Liver (tissue), 9 donors: ENCODE measurements around the gene USP6NL. TPM values are rescaled to one million over a fixed set of nuclear protein-coding genes. Genes with fewer than 3 reads are reported as not detected.

Experiments used
- DNase-seq: peaks from one replicate; pipeline ENCODE4 v3.0.0-alpha.2; 2017; ENCODE audit warnings: low spot score
- H3K27ac ChIP-seq, 2 donors: one replicate each; pipeline ENCODE4 v1.7.0; 2013; ENCODE audit warnings: inconsistent platforms in 2 of 2, low read length in 2 of 2, control low read depth in 1 of 2, low read depth in 1 of 2, mild to moderate bottlenecking in 1 of 2
- H3K27me3 ChIP-seq, 4 donors: one replicate each; pipeline versions ENCODE4 v1.6.1 to v1.7.0; 2013; ENCODE audit warnings: low read length in 3 of 4, inconsistent platforms in 1 of 4, mild to moderate bottlenecking in 1 of 4, moderate library complexity in 1 of 4; ENCODE audit not compliant: control insufficient read depth in 4 of 4, insufficient read depth in 4 of 4
- H3K36me3 ChIP-seq, 4 donors: one replicate each; pipeline versions ENCODE4 v1.6.1 to v1.7.0; 2013; ENCODE audit warnings: low read length in 3 of 4, mild to moderate bottlenecking in 3 of 4, low read depth in 1 of 4, moderate library complexity in 1 of 4; ENCODE audit not compliant: control insufficient read depth in 4 of 4, insufficient read depth in 3 of 4
- H3K4me1 ChIP-seq, 4 donors: one replicate each; pipeline versions ENCODE4 v1.6.1 to v1.7.0; 2013; ENCODE audit warnings: low read length in 3 of 4, mild to moderate bottlenecking in 3 of 4, moderate library complexity in 1 of 4; ENCODE audit not compliant: control insufficient read depth in 4 of 4, insufficient read depth in 4 of 4
- H3K4me3 ChIP-seq, 3 donors: one replicate each; pipeline versions ENCODE4 v1.6.1 to v1.7.0; 2013; ENCODE audit warnings: low read length in 3 of 3, control low read depth in 1 of 3, low read depth in 1 of 3, mild to moderate bottlenecking in 1 of 3
- H3K9ac ChIP-seq, 2 donors: one replicate each; pipeline ENCODE4 v1.7.0; 2013; ENCODE audit warnings: low read length in 2 of 2, mild to moderate bottlenecking in 2 of 2, moderate library complexity in 2 of 2, control low read depth in 1 of 2, low read depth in 1 of 2
- H3K9me3 ChIP-seq, 4 donors: one replicate each; pipeline versions ENCODE4 v1.6.1 to v1.7.0; 2013; ENCODE audit warnings: low read length in 3 of 4; ENCODE audit not compliant: control insufficient read depth in 4 of 4
- ATF3 ChIP-seq: IDR thresholded peaks from 2 replicates; pipeline ENCODE4 v1.6.1; 2016; ENCODE audit warnings: antibody characterized with exemption
- CTCF ChIP-seq: fragments of 150-350 bp; IDR thresholded peaks from 2 replicates; pipeline ENCODE4 v1.5.1; 2017; ENCODE audit warnings: improper control_type of control experiment, low read depth, low read length; ENCODE audit not compliant: missing input control
- EGR1 ChIP-seq, 2 donors: IDR thresholded peaks; 2 replicates each; pipeline ENCODE4 v1.6.1; 2016 to 2018; ENCODE audit warnings: antibody characterized with exemption in 2 of 2, low read depth in 2 of 2
- FOXA1 ChIP-seq: IDR thresholded peaks from 2 replicates; pipeline ENCODE4 v1.6.1; 2016; ENCODE audit warnings: antibody characterized with exemption
- FOXA2 ChIP-seq: IDR thresholded peaks from 2 replicates; pipeline ENCODE4 v1.6.1; 2016; ENCODE audit warnings: antibody characterized with exemption
- GABPA ChIP-seq, 2 donors: IDR thresholded peaks in 1 of 2; conservative IDR thresholded peaks in 1 of 2; 2 replicates each; pipeline ENCODE4 v1.6.1; 2016; ENCODE audit warnings: antibody characterized with exemption in 2 of 2, mild to moderate bottlenecking in 1 of 2, moderate library complexity in 1 of 2
- HNF4A ChIP-seq, 2 donors: conservative IDR thresholded peaks; 2 replicates each; pipeline ENCODE4 v1.6.1; 2016; ENCODE audit warnings: antibody characterized with exemption in 2 of 2, mild to moderate bottlenecking in 2 of 2
- HNF4G ChIP-seq: IDR thresholded peaks from 2 replicates; pipeline ENCODE4 v1.6.1; 2016; ENCODE audit warnings: antibody characterized with exemption
- JUND ChIP-seq, 2 donors: IDR thresholded peaks; 2 replicates each; pipeline ENCODE4 v1.6.1; 2016; ENCODE audit warnings: antibody characterized with exemption in 2 of 2
- MAX ChIP-seq: IDR thresholded peaks from 2 replicates; pipeline ENCODE4 v1.6.1; 2016; ENCODE audit warnings: antibody characterized with exemption
- NR2F2 ChIP-seq: IDR thresholded peaks from 2 replicates; pipeline ENCODE4 v1.6.1; 2016; ENCODE audit warnings: antibody characterized with exemption
- RAD21 ChIP-seq, 2 donors: IDR thresholded peaks; 2 replicates each; pipeline ENCODE4 v1.6.1; 2016; ENCODE audit warnings: antibody characterized with exemption in 2 of 2, mild to moderate bottlenecking in 2 of 2
- REST ChIP-seq: IDR thresholded peaks from 2 replicates; pipeline ENCODE4 v1.6.1; 2016; ENCODE audit warnings: antibody characterized with exemption, mild to moderate bottlenecking
- RXRA ChIP-seq, 2 donors: IDR thresholded peaks; 2 replicates each; pipeline ENCODE4 v1.6.1; 2017 to 2018; ENCODE audit warnings: antibody characterized with exemption in 2 of 2, mild to moderate bottlenecking in 1 of 2
- SP1 ChIP-seq: IDR thresholded peaks from 2 replicates; pipeline ENCODE4 v1.6.1; 2018; ENCODE audit warnings: antibody characterized with exemption, mild to moderate bottlenecking
- TAF1 ChIP-seq: conservative IDR thresholded peaks from 2 replicates; pipeline ENCODE4 v1.6.1; 2016; ENCODE audit warnings: antibody characterized with exemption, mild to moderate bottlenecking
- YY1 ChIP-seq: IDR thresholded peaks from 2 replicates; pipeline ENCODE4 v1.6.1; 2016; ENCODE audit warnings: antibody characterized with exemption, mild to moderate bottlenecking
- ZBTB33 ChIP-seq: IDR thresholded peaks from 2 replicates; pipeline ENCODE4 v1.6.1; 2016; ENCODE audit warnings: antibody characterized with exemption
- polyA plus RNA-seq, 2 donors: library from polyadenylated mRNA; stranded (reverse) in 1 of 2; unstranded in 1 of 2; fragments of 200-250 nt in 1 of 2; fragments of >200 nt in 1 of 2; fragmentation: Nextera tagmentation in 1 of 2; extraction: Ambion mirVana in 1 of 2; gene quantifications; one replicate each; pipeline versions ENCODE4 v1.2.1 to v1.2.3, GENCODE V29; 2013 to 2015
- total RNA-seq, 2 donors: library from RNA; depleted of rRNA; stranded (reverse); fragments of >200 nt; gene quantifications; one replicate each; pipeline ENCODE4 v1.2.3, GENCODE V29; 2014
- donor health status: healthy.
- donor health status: healthy.
- donor health status: healthy.
- donor health status: healthy.
- donor health status: healthy.

Gene USP6NL
- total and polyA plus RNA-seq, 4 donors = 3.8 to 15.0 (median 10.2) TPM

- TF ChIP-seq NR2F2 = no peak
- TF ChIP-seq GABPA (IDR thresholded peaks at IDR 0.05 in 1 of 2, conservative IDR thresholded peaks at IDR 0.05 in 1 of 2) = no peak
- no peak for TF ChIP-seq SP1
- TF ChIP-seq TAF1 = no peak
- TF ChIP-seq FOXA2 = no peak
- TF ChIP-seq HNF4A (conservative IDR thresholded peaks at IDR 0.05) = no peak
- no peak for TF ChIP-seq EGR1 (IDR thresholded peaks at IDR 0.05; ENCODE audit: low read depth in 2 of 2)
- TF ChIP-seq ZBTB33 = no peak
- no peak for TF ChIP-seq FOXA1
- no peak for TF ChIP-seq REST
- TF ChIP-seq ATF3 = no peak
- TF ChIP-seq JUND (IDR thresholded peaks at IDR 0.05) = no peak
- peak in 1 of 2 donors; percentile 21 for TF ChIP-seq RXRA (IDR thresholded peaks at IDR 0.05)
- no peak for TF ChIP-seq HNF4G
- TF ChIP-seq RAD21 (IDR thresholded peaks at IDR 0.05) = peak; percentile 10 to 41
- TF ChIP-seq MAX = no peak
- no peak for TF ChIP-seq CTCF
- TF ChIP-seq YY1 = peak; percentile 36
- no peaks in the 10 kb centered on the region for H3K36me3 ChIP-seq
Observed at GRCh38 chr10:11521860-11522259, 89.6 kb downstream of the USP6NL start.

More at GRCh38 chr10:11521860-11522259, 89.6 kb downstream of the USP6NL start:
- Histone ChIP-seq H3K9me3 (no peaks in the 10 kb centered on the region), H3K4me1 (peaks cover 0 to 53% (median 45%) of the 10 kb centered on the region in 4 donors), H3K9ac (no peak overlapping the region), H3K27ac (peak overlapping the region; percentile 58 to 80), H3K4me3 (no peak overlapping the region), H3K27me3 (no peaks in the 10 kb centered on the region)
- DNase-seq = no peak
